ENCODE measurements around the gene CRTC2.

DNA sequence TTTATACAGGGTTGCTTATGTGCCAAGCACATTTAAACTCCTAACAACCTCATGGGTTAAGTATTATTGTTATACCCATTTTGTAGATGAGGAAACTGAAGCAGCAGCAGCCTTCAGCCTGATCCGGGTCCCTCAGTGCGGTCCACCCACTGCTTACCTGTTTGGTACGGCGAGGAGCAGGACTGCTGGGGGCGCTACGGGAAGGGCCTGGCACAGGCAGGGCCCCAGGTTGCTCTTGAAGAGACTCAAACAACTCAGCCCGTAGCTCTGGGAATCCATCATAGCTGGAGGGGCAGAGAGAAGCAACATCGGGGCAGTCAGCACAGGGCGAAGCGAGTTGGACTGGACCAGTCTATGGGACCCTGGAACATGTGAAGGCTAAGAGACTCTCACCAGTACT, 21.1 kb downstream of the CRTC2 start:
- TF ChIP-seq, protein P1, sequence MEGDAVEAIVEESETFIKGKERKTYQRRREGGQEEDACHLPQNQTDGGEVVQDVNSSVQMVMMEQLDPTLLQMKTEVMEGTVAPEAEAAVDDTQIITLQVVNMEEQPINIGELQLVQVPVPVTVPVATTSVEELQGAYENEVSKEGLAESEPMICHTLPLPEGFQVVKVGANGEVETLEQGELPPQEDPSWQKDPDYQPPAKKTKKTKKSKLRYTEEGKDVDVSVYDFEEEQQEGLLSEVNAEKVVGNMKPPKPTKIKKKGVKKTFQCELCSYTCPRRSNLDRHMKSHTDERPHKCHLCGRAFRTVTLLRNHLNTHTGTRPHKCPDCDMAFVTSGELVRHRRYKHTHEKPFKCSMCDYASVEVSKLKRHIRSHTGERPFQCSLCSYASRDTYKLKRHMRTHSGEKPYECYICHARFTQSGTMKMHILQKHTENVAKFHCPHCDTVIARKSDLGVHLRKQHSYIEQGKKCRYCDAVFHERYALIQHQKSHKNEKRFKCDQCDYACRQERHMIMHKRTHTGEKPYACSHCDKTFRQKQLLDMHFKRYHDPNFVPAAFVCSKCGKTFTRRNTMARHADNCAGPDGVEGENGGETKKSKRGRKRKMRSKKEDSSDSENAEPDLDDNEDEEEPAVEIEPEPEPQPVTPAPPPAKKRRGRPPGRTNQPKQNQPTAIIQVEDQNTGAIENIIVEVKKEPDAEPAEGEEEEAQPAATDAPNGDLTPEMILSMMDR (conservative IDR thresholded peaks at IDR 0.05 in 1 of 2, IDR thresholded peaks at IDR 0.05 in 1 of 2; ENCODE audit: low read depth in 1 of 2, low read length in 2 of 2), result no peak
- no peak for TF ChIP-seq EZH2 (IDR thresholded peaks at IDR 0.05; ENCODE audit: low read length, missing control alignments)

Data from fibroblast of lung (primary cell).